Lower leg skin (tissue), 4 donors: ENCODE results near the gene TSR3. TPM values are rescaled to one million over a fixed set of nuclear protein-coding genes. Genes with fewer than 3 reads are reported as not detected.

Experiments used
- DNase-seq, 2 donors: peaks; one replicate each; pipeline ENCODE4 v3.0.0-alpha.2; 2019; ENCODE audit warnings: low spot score in 2 of 2
- H3K4me3 ChIP-seq: fragments of 200-600 bp; sonication (generic); 2 replicates; pipeline ENCODE4 v1.5.1; 2017; ENCODE audit warnings: mild to moderate bottlenecking, low read depth; ENCODE audit not compliant: poor library complexity, severe bottlenecking
- CTCF ChIP-seq, 3 donors: fragments of 450-650 bp; IDR thresholded peaks; one replicate each; pipeline ENCODE4 v1.5.1; 2016; ENCODE audit warnings: antibody characterized with exemption in 3 of 3, mild to moderate bottlenecking in 3 of 3, moderate library complexity in 2 of 3
- POLR2A ChIP-seq, 2 donors: fragments of 450-650 bp; IDR thresholded peaks; one replicate each; pipeline ENCODE4 v1.6.1; 2016 to 2017; ENCODE audit warnings: antibody characterized with exemption in 2 of 2, mild to moderate bottlenecking in 1 of 2, moderate library complexity in 1 of 2
- WGBS, 2 donors: methylation state at CpG; one replicate each; pipeline ENCODE4 v1.1.5; 2018; 5-methylcytosine and 5-hydroxymethylcytosine counted together
- intact Hi-C: fragments of 100-400 bp; cut with DNase I; formaldehyde crosslinking; loops from one replicate; pipeline ENCODE4 v1.15.0; 2023; ENCODE audit warnings: low total_unique reads
- total RNA-seq, 4 donors: library from RNA; depleted of rRNA; stranded (reverse); fragments of >200 nt; gene quantifications; one replicate each; pipeline ENCODE4 v1.1.0, GENCODE V29; 2016

The TSR3 gene
- total RNA-seq, 4 donors from 2014 or later = 76.8 to 106 (median 90.5) TPM

- DNase-seq = no peak
- TF ChIP-seq POLR2A (IDR thresholded peaks at IDR 0.05) (no peak), CTCF (IDR thresholded peaks at IDR 0.05) (no peak)
- no peak overlapping the region for H3K4me3 ChIP-seq
- 75 to 81% methylated on average over 20 to 22 of the region's 27 CpGs for WGBS, 2 donors
- intact Hi-C loops = no loop called here
Measured at GRCh38 chr16:1367486-1368174, 16.0 kb upstream of the TSR3 start.

DNA sequence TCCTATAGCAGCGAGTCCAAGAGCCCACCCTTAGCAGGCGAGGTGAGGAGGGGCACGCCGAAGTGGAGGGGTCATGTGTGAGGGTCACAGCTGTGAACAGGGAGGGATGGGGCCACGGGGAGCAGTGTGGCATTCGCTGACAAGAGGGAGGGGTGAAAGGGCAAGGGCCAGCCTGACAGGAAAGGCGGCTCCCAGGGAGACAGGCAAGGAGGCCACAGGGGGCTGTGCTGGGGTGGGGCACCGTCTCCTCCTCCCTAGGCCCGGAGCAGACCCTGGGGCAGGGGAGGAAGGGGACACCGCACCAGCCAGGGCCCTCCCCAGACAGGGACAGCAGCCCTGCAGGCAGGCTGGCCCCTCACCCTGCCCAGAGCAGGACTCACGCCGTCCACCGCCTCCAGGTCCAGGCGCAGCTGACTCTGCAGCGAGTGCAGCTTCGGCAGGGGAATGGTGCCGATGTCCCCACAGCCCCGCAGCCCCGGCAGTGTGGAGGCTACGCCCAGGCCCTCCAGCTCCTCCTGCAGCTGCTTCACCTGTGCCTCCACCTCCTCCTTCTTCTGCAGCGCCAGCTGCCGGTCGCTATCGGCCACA is 15.1 kb upstream of the TSR3 start:
- H3K4me3 ChIP-seq = no peak overlapping the region
- WGBS, 2 donors = 88 to 91% methylated on average over 22 to 24 of the region's 24 CpGs
- intact Hi-C loops = no loop called here
- DNase-seq = no peak
- TF ChIP-seq POLR2A (IDR thresholded peaks at IDR 0.05) = no peak

DNA sequence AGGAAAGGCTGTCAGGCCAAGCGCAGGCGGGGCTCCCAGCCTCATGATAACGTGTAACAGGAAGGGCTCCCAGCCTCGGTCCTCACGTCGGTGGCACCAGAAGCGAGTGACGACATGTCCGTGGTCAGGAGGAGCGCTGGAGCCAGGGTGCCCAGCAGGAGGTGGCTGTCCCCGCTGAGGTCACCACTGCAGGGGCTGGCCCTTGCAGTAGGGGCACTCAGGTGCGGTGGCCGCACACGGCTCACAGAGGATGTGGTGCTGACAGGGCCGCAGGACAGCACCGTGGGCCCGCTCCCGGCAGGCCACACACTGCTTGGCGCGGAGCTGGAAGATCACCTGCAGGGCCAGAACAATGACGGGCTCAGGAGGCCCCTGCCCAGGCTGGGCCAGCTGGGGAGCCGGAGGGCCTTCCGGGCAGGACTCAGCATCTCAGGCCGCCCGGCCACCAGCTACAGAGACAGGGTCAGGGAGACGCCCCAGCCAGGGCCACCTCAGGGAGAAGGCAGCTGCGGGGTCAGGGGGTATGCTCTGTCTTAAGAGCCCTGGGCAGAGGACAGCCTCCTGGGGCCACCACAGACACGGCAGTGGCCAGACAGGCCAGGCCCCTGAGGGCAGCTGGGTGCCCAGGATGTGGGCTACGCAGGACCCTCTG is 14.5 kb upstream of the TSR3 start:
- H3K4me3 ChIP-seq = no peak overlapping the region
- DNase-seq = no peak
- intact Hi-C loops = no loop called here
- TF ChIP-seq CTCF (IDR thresholded peaks at IDR 0.05) (no peak), POLR2A (IDR thresholded peaks at IDR 0.05) (no peak)
- WGBS, 2 donors = 76 to 87% methylated on average over 21 to 26 of the region's 29 CpGs

- intact Hi-C loops = no loop called here
- DNase-seq = no peak
- H3K4me3 ChIP-seq = no peak overlapping the region
- 87 to 88% methylated on average over 15 to 20 of the region's 22 CpGs for WGBS, 2 donors
- no peak for TF ChIP-seq CTCF (IDR thresholded peaks at IDR 0.05)
- no peak for TF ChIP-seq POLR2A (IDR thresholded peaks at IDR 0.05)
Measured at GRCh38 chr16:1364510-1364909, 12.8 kb upstream of the TSR3 start.

DNA sequence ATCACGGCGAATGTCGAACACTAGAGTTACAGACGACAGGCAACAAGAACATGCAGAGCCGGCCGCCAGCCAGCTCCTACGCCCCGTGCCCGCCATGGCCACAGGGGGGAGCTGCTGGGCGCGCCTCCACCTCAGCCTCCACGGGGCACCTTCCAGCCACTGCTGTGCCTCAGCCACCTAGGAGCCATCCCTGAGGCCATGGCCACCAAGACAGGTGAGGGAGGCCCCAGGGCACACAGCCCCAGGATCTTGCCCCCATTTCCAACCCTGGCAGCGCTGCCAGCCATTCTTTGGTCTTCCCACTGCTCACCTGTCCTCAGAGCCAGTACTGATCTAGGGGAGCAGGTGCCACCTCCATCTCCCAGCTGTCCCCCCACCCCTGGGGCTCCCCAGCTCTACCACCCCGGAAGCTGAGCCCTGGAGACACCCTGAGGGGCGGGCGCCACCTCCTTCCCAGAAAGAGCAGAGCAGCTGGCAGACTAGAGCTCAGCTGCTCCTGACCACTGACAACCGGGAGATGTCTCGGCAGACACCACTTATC is 11.9 kb upstream of the TSR3 start:
- intact Hi-C loops = no loop called here
- H3K4me3 ChIP-seq = no peak overlapping the region
- DNase-seq = no peak
- WGBS, 2 donors = 42 to 53% methylated on average over 14 to 18 of the region's 18 CpGs
- TF ChIP-seq CTCF (IDR thresholded peaks at IDR 0.05) = no peak
- no peak for TF ChIP-seq POLR2A (IDR thresholded peaks at IDR 0.05)

- no peak for DNase-seq
- intact Hi-C loops = no loop called here
- no peak overlapping the region for H3K4me3 ChIP-seq
- TF ChIP-seq POLR2A (IDR thresholded peaks at IDR 0.05) = no peak
- no peak for TF ChIP-seq CTCF (IDR thresholded peaks at IDR 0.05)
- 82 to 87% methylated on average over 11 of the region's 11 CpGs for WGBS, 2 donors
Measured at GRCh38 chr16:1362807-1363206, 11.1 kb upstream of the TSR3 start.
